NOMO-1 (cell line): ENCODE results near the gene TNS3.
"Not testable (repeated sequence)": the region's sequence is repeated elsewhere in the genome, so short reads cannot be mapped to it uniquely, and the experiment has no call there.

Experiments used
- DNase-seq, 2 experiments: peaks; one replicate each; lab custom pipeline; 2025; ENCODE audit not compliant: unreplicated experiment in 2 of 2; lab: John Stamatoyannopoulos, UW

Gene TNS3

DNA sequence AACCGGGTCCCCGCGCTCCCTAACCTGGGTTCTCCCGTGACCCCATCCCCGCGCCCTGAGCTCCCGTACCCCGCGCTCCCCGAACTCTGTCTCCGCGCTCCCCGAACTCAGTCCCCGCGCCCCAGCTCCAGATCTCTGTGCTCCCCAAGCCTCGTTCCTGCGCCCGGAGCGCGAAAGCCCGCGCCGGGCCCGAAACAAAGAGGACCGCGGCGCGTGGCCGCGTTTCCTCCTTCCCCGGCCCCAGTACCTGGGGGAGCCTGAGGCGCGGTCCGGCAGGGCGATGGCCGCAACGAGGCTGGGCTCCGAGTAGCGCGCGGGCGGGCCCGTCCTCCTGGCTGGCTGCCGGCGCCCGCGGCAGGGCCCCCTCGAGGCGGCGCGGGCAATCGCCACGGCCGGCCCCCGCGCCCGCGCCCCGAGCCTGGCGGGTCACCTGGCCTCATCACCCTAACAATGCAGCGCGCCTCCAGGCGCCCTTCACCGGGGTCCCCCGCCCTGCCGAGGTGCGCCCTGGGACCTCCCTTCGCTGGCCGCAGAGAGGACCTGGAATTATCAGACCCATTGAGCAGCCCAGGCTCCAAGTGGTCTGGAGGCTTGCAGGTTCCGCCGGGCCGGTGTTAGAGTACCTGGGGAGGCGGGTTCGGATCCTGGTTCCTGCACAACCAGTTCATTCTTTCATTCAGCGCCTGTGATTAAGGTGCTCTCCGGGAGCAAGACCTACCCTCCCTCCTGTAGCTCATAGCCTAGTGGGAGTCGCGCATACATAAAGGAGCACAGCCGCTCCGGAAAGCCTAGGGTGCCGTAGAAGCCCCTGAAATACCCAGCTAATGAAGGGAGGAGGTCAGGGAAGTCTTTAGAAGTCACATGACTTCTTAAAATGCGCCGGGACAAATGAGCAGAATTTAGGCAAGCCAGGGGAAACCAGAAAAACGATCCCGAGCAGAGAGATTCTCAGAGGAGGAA is at the start of gene TNS3:
TNS3 (minus strand) TSS at position 308 of the 960 bp plus-strand sequence. CDS start 142,475 bp downstream, outside the sequence.
- peak; percentile 46 to 67 for DNase-seq

DNA sequence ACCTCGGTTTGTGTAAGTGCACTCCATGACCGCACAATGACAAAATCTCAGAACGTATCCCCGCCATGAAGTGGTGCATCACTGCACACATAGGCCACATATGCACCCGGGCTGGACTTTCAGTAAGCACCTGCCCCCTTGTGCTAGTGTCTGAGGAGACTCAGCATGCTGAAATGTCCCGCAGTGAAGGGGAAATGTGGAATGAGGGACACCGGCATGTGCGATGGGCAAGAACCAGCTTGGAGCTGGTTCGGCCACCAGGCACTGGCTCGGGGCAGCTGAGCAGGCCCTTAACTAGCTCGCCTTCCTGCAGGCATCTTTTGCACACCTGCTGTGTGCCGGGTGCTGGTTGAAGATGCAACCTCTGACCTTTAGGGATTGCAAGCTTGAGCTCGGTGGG is 49.8 kb upstream of the TNS3 start:
- DNase-seq: no peak

DNA sequence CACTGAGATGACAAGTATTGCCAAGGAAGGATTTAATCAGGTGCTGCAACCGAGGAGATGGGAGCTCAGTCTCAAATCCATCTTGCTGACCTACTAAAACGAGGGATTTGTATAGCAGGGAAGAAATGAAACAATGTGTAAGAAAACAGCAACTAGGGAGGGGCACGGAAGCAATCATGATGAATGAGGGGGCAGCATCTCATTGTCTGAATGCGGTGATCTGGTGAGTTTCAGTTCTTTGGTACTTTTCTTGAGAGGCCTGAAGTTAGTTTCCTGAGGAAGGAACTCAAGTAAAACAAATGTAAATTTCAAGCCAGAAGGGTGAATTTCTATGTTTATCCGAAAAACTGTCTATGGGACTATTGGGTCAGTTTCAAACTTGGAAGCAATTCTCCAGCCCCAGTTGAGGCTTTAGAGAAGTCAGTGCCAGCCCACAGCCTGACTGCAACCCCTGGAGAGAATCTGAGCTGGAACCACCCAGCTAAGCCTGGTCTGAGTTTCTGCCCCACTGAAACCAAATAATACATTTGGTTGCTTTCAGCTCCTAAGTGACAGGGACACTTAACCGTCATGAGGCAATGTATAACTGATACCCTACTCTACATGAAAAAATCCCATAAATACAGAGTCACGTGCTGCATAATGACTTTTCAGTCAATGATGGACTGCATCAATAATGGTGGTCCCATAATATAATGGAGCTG is 45.8 kb upstream of the TNS3 start:
- DNase-seq: no peak

DNA sequence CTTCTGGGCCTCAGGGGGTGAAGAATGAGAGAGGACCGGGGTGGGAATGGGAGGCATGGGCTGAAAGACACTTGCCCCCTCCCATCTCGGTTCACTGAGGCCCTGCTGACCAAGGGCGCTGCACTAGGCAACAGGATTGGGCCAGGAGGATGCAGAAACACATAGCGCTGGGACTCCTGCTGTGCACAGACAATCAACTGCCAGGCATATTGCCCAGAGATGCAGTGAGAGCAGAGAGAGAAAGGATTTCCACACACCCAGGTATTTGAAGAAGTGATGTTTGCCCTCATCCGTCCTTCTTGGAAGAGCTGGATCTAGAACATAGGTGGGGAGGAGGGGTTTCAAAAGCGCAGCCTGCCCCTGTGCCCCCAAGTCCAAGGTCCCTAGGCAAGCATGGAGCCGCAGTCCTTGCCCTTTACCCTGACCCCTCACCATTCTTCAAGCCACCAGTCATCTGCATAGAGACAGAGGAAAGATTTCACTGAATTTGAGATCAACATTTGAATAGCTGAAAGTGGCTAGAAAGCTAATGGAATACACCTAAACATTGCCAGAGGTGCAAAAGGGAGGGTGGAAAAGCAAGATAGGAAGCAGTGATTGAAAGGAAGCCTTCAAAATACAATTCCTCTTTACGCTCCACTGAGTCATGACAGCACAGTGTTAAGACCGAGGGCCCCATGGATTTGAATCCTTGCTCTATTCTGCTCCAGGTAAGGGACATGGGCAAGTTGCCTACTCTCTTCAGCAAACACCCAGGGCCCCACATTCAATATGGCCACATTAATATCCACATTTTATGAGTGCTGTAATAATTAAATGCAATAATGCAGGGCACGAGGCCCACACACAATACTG is 44.2 kb upstream of the TNS3 start:
- DNase-seq: no peak

DNA sequence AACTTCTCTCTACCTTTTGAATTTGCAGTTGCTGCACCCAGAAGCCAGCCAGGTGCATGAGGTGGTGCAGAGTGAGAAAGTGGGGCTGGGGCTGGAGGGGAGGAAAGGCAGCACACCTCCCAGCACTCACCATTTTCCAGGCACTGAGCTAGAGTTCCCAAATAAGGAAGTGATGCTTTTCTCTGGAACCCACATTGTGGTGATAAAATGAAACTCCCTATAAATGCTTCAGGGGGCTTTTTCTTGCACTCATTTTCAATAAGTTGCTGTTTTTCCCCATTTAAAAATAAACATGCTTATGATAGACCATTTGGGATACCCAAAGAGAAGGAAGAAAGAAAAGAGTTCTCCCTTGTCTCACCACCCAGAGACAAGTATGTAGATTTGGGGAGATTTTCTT is 42.8 kb upstream of the TNS3 start:
- no peak for DNase-seq

DNA sequence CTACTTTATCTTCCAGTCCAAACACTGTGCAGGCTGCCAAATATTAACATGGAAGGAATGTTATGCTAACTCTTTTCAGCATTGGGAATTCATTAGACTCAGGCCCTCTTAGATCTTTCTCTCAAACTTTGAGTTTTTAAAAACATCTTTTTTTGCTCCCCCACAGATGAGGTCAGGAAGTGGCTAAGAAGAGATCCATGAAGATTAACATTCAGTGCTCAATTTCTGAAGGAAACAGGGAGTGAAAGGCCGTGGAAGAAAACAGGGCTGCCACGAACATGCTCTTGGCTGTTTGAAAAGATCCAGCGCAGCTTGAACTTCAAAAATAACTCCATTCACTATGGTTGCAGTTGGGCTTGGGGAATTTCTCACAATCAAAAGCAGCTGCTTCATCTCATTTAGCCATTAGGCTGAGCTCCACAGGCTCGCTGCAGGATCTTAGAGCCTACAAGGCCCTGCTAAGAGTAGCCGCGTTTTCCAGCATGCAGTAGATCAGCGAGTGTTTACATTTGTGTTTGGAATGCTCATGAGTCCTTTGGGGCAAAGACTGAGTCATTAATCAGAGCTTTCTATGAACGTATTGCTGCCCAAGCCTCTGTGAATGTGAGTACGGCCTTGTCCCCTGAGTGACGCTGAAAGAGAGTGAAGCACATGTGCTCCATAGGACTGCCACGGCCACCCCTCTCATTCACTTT is 41.2 kb upstream of the TNS3 start:
- DNase-seq: no peak

DNA sequence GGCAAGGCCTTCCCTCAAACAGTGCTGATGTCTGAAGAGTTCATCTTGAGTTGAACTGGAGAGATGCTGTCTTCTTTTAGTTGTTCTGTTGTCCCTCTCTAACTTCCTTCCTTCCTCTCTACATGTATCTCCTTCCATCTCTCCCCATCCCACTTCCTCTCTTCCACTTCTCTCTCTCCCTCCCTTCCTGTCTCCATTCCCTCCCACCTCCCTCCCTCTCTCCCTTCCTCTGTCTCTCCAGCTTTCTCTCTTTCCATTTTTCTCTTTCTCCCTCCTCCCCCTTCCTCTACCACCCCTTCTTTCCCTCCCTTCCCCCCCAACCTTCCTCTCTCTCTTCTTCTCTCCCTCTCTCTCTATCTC is 40.7 kb upstream of the TNS3 start:
- no peak for DNase-seq

DNA sequence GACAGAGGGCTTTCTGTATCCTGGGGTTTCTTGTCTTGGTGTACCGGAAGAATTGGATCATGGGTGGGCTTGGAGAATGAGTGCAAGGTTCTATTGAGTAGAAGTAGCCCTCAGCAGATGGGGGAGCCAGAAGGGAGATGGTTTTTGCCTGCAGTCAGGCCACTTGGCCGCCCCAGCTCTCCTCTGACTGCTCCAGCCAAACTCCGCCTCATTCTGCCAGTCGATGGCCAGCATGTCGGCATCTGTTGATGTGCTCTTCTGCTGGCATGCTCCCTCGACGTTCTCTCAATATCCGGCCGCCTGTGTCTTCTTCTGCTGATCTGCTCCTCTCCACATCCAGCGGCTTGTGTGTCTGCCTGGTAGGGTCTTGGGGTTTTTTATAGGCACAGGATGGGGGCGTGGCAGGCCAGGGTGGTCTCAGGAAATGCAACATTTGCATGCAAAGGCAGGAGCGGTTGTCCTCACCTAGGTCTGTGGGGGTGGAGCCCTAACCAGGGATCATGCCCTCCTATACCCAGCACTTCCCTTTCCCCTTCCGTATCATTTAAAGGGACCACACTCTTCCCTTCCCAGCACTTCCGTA is 40.2 kb upstream of the TNS3 start:
- DNase-seq: no peak

DNA sequence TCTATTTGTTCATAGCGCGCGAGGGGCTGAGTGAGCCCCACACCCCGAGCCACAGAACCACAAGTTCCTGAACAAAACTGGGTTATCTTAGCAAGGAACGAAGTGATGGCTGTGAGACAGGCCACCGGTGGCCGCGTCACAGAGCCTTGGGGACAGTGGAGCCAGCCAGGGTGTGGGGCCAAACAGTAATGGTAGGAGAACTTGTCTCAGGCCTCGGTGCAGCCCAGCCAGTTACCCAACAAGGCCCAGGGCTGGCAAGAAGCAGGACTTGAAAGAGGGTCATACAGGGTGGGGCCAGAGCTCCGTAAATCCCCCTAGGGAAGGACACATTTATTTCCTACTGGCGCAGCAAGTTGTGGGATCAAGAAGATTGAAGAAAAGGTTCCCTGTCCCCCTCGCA is 39.4 kb upstream of the TNS3 start:
- DNase-seq: no peak

DNA sequence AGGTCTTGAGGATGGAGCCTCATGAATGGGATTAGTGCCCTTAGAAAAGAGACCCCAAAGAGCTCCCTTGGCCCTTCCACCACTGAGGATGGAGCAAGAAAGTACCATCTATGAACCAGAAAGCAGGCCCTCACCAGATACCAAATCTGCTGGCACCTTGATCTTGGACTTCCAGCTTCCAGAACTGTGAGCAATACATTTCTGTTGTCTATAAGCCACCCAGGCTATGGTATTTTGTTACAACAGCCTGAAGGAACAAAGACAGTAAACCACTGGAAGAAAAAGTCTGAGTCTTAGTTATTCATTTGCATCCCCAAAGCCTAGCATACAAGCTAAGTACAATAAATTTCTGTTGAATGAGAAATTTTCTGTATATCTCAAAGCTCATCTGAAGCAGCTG is 37.9 kb upstream of the TNS3 start:
- no peak for DNase-seq

DNA sequence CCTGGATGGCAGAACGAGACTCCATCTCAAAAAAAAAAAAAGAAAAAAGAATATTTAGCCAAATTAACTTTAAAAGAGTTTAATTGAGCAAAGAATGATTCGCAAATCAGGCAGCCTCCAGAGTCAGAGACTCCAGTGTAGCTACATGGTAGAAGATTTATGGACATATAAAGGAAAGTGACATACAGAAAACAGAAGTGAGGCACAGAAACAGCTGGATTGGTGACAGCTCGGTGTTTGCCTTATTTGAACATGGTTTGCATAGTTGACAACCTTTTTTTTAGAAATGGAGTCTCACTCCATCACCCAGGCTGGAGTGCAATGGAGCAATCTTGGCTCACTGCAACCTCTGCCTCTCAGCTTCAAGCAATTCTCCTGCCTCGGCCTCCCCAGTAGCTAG is 35.2 kb upstream of the TNS3 start:
- DNase-seq: no peak

DNA sequence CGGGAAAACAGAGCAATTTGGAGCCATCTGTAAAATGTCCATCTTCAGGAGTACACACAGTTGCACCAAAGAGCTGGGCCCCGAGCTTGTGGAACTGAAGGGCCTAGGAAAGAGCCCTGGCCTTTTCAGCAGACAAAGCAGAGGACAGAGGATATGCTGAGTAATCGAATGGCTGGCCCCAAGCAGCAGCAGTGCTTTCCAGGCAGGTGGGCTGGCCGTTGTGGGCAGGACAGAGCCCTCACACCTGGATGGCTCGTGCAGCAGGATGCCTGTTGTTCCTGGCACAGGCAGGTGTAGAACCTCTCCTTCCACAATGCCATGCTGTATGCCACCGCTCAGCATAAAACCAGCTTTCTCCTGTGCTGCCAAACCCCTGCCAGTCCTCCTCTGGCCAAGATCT is 32.5 kb upstream of the TNS3 start:
- DNase-seq: no peak

DNA sequence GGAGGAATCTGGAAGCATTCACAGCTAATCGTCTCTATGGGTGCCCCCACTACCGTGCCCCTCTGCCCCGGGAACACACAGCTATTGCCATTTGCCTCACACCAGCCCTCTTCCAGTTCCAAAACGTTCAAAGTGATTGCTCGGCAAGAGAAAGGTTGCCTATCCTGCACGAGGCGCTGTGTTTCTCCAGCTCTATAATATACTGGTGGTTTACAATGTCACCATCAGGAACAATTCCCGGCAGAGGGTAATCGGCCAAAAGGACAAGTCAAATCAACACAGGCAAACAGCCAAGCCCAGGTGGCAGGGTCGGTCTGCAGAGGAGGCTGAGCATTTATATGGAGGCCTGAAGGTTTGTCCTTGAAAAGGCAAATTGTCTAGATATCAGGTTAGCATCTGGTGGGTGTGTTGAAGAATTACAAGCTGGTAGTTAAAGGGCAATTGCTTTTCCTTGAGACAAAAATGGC is 29.2 kb upstream of the TNS3 start:
- no peak for DNase-seq

DNA sequence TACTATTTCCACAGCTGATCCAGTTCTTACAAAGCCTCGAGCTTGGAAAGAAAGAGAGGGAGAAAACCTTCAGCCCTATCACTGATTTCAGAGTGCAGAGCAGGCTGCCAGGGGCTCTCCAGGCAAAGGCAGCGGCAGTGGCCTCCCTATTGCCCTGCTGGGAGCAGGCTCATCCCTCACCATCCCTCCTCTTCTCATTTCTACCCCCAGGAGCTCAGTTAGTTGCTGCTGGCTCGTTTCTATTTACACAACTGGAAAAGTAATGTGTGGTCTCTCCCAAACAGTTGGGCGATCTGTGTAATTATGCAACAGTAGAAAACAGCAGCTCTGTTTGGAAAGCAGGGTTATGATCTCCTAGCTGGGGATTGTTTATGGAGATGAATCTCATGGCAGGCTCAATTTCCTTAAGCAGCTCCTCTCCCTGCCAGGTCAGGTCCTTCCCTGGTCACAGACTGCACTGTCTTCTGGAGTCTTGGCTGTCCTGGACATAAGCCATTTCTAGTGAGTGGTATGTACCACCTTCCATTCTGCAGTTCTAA is 28.7 kb upstream of the TNS3 start:
- no peak for DNase-seq

DNA sequence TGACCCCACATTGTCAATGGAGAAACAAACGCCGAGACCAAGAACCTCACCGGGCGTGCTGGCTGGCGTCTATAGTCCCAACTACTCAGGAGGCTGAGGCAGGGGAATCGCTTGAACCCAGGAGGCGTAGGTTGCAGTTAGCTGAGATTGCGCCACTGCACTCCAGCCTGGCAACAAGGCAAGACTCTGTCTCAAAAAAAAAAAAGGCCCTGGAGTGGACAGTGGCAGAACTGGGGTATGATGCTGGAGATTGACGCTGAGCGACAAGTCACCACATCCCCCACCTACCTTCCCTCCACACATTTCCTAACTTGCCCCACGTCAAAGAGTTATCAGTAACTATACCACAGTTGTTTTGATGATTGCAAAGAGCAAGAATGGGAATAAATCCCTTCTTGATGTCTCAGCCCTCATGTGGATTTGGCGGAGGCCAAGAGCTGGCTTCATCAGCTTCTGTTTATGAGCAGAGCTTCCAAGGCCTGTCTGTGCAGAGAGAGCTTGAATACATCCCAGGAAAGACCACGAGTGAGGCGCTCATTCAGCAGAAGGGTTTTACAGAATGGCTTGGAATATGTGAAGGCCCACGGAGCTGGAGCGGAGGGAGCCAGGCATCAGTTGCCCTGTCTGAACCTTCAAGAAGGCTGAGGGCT is 28.0 kb upstream of the TNS3 start:
- no peak for DNase-seq

DNA sequence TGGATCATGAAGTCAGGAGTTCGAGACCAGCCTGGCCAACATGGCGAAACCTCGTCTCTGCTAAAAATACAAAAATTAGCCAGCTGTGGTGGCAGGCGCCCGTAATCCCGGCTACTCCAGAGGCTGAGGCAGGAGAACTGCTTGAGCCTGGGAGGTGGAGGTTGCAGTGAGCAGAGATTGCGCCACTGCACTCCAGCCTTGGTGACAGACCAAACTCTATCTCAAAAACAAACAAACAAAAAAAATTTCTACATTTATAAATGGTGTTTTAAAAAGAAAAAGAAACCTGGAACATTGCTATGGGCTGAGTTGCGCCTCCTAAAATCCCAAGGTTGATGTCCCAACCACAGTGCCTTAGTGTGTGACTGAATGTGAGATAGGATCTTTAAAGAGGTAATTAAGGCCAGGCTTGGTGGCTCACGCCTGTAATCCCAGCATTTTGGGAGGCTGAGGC is 24.7 kb upstream of the TNS3 start:
- DNase-seq: not testable (repeated sequence)

DNA sequence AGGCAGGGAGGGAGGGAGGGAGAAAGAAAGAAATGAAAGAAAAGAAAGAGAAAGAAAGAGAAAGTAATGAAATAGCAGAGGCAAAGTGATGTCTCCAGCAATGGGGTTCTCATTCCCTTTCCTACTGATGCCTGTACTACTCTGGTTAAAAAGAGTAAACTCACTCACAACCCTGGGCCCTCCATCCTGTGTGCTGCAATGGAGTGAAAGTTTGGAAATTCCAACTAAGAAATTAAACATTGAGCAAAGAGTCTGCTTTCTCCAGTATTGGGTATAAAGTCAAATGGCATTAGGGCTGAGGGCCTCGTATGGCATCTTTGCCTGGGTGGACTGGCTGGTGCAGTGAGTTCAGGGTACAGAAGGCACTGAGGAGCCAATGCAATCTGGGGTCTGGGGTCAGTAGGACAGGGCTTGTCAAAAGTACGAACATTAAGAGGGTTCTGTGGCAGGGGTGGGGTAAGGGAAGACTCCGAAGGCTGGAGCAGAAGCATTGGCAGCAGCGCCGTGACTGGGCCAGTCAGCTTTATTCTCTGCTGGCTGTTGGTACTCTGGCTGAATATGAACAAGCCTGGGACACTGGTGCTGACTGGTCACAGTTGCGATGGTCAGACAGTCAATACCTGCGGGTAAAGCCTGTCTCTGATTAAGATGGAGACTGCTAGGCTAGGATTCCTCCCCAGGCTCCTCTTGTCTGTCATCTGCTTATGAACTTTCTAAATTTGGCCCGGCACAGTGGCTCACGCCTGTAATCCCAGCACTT is 24.1 kb upstream of the TNS3 start:
- no peak for DNase-seq

DNA sequence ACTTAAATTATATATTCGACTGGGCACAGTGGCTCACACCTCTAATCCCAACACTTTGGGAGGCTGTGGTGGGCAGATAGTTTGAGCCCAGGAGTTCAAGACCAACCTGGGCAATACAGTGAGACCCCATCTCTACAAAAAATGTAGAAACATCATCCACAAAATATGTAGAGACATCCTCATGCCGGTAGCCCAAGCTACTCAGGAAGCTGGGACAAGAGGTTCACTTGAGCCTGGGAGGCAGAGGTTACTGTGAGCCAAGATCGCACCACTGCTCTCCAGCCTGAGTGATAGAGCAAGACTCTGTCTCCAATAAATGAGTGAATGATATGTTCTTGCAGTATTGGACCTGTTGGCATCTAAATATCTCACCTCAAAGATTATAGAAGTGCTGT is 22.6 kb upstream of the TNS3 start:
- DNase-seq: no peak
